Stimulated activated CD4-positive, alpha-beta T cell treated with anti-CD3 and anti-CD28 coated beads, Interleukin-15, amount 100 ng/mL, for 48 hours (primary cell): ENCODE data around the gene ZNF70.
A peak's percentile ranks its signal among the peaks of the same experiment; 100 is the strongest.

ENCODE experiments used
- DNase-seq, 2 donors: peaks; one replicate each; pipeline ENCODE4 v3.0.0-alpha.2; 2020; ENCODE audit warnings: low read depth in 2 of 2

Gene ZNF70

GRCh38 chr22:23779083-23779482 is 28.2 kb upstream of the ZNF70 start:
- no peak for DNase-seq

- no peak for DNase-seq
These were observed 27.6 kb upstream of the ZNF70 start for GRCh38 chr22:23778577-23778900.

- no peak for DNase-seq
These were observed 27.1 kb upstream of the ZNF70 start for GRCh38 chr22:23777776-23778576.

GRCh38 chr22:23775779-23776375 is 25.0 kb upstream of the ZNF70 start:
- no peak for DNase-seq

- no peak for DNase-seq
These were observed 24.1 kb upstream of the ZNF70 start for GRCh38 chr22:23774922-23775436.

GRCh38 chr22:23774114-23774921 is 23.4 kb upstream of the ZNF70 start:
- no peak for DNase-seq

GRCh38 chr22:23773483-23774113 is 22.7 kb upstream of the ZNF70 start:
- DNase-seq: no peak

- no peak for DNase-seq
These were observed 21.9 kb upstream of the ZNF70 start, which contains the start of gene MMP11 for GRCh38 chr22:23772649-23773473. MMP11 (plus strand) TSS chr22:23772849; CDS start chr22:23772871, 22 bp downstream.

GRCh38 chr22:23772315-23772648 is 21.4 kb upstream of the ZNF70 start:
- no peak for DNase-seq

- no peak for DNase-seq
These were observed 18.5 kb upstream of the ZNF70 start for GRCh38 chr22:23769321-23769965.

GRCh38 chr22:23767673-23768548 is 17.0 kb upstream of the ZNF70 start, which contains the start of gene CHCHD10:
CHCHD10 (minus strand) TSS chr22:23767972; CDS start chr22:23767874, 98 bp downstream.
- peak; percentile 60 to 74 for DNase-seq

GRCh38 chr22:23767303-23767672 is 16.4 kb upstream of the ZNF70 start:
- no peak for DNase-seq

- DNase-seq: no peak
These were observed 14.3 kb upstream of the ZNF70 start for GRCh38 chr22:23764899-23765881.

GRCh38 chr22:23763954-23764353 is 13.0 kb upstream of the ZNF70 start:
- no peak for DNase-seq

GRCh38 chr22:23763579-23763945 is 12.7 kb upstream of the ZNF70 start:
- no peak for DNase-seq

- DNase-seq: no peak
These were observed 12.1 kb upstream of the ZNF70 start, which contains the start of gene C22orf15 for GRCh38 chr22:23762842-23763578. C22orf15 (plus strand) TSS chr22:23762990; CDS start chr22:23763307, 317 bp downstream.

GRCh38 chr22:23760056-23760455 is 9.1 kb upstream of the ZNF70 start:
- DNase-seq: no peak

GRCh38 chr22:23759566-23759965 is 8.7 kb upstream of the ZNF70 start:
- DNase-seq: no peak
